Measurements from ENCODE around the gene DEPP1.

DNA sequence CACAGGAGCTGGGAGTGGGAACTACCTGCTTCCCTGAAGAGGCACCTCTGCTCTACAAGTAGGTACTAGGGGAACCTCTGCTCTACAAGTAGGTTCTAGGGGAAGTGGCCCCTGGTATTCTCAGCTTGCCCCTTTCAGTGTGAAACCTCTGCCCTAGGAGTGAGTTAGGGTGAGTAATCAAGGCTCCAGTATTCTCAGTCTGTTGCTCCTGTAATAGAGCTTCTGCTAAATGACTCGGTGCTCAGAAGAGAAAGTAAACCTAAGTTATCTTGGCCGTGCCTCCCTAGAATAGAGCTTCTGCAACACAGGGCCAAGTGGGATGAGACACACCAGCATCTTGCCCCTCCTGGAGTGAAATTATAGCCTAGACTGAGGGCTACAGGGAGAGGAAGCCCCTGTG lies 32.4 kb downstream of the DEPP1 start:
- TF ChIP-seq, protein P1, sequence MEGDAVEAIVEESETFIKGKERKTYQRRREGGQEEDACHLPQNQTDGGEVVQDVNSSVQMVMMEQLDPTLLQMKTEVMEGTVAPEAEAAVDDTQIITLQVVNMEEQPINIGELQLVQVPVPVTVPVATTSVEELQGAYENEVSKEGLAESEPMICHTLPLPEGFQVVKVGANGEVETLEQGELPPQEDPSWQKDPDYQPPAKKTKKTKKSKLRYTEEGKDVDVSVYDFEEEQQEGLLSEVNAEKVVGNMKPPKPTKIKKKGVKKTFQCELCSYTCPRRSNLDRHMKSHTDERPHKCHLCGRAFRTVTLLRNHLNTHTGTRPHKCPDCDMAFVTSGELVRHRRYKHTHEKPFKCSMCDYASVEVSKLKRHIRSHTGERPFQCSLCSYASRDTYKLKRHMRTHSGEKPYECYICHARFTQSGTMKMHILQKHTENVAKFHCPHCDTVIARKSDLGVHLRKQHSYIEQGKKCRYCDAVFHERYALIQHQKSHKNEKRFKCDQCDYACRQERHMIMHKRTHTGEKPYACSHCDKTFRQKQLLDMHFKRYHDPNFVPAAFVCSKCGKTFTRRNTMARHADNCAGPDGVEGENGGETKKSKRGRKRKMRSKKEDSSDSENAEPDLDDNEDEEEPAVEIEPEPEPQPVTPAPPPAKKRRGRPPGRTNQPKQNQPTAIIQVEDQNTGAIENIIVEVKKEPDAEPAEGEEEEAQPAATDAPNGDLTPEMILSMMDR (IDR thresholded peaks at IDR 0.05), result no peak
- no peak for TF ChIP-seq POLR2A (IDR thresholded peaks at IDR 0.05)
